Astrocyte of the cerebellum (primary cell): ENCODE data around the gene MED22.
A peak's percentile ranks its signal among the peaks of the same experiment; 100 is the strongest.
"Not testable (repeated sequence)": the region's sequence is repeated elsewhere in the genome, so short reads cannot be mapped to it uniquely, and the experiment has no call there.

Source experiments
- DNase-seq: peaks from one replicate; pipeline ENCODE4 v3.0.0-alpha.2; 2011; ENCODE audit warnings: low read depth
- H3K4me3 ChIP-seq: 2 replicates; pipeline ENCODE4 v1.5.1; 2011; ENCODE audit warnings: mild to moderate bottlenecking, low read depth, low read length, moderate library complexity
- CTCF ChIP-seq: IDR thresholded peaks from 2 replicates; pipeline ENCODE4 v1.5.1; 2012; ENCODE audit warnings: low read length, low read depth, moderate library complexity, mild to moderate bottlenecking; ENCODE audit errors: missing control alignments
- in situ Hi-C: cut with HindIII; loops from 2 replicates; pipeline ENCODE4 v1.10.0; 2017; ENCODE audit warnings: low sequenced_read_pairs

The MED22 gene

GRCh38 chr9:133331641-133332380 is 16.1 kb downstream of the MED22 start:
- in situ Hi-C loops, result no loop called here
- TF ChIP-seq CTCF, result no peak
- no peak overlapping the region for H3K4me3 ChIP-seq
- DNase-seq, result no peak

GRCh38 chr9:133331221-133331620 is 16.7 kb downstream of the MED22 start:
- no peak for TF ChIP-seq CTCF
- H3K4me3 ChIP-seq, result no peak overlapping the region
- in situ Hi-C loops, result no loop called here
- no peak for DNase-seq

- DNase-seq, in situ Hi-C loops, H3K4me3 ChIP-seq: not testable (repeated sequence)
- peak; percentile 59 for TF ChIP-seq CTCF
Observed at GRCh38 chr9:133329306-133330156, 18.4 kb downstream of the MED22 start.

GRCh38 chr9:133327834-133328484 is 20.0 kb downstream of the MED22 start:
- no peak overlapping the region for H3K4me3 ChIP-seq
- DNase-seq, result no peak
- in situ Hi-C loops, result no loop called here
- TF ChIP-seq CTCF, result no peak

GRCh38 chr9:133327021-133327420 is 20.9 kb downstream of the MED22 start:
- H3K4me3 ChIP-seq, in situ Hi-C loops, DNase-seq: not testable (repeated sequence)

- no peak for DNase-seq
- H3K4me3 ChIP-seq, result no peak overlapping the region
- no peak for TF ChIP-seq CTCF
- in situ Hi-C loops, result no loop called here
Observed at GRCh38 chr9:133323991-133324703, 23.8 kb downstream of the MED22 start.
